WTC11 (cell line): ENCODE data around the gene LENEP. TPM values are rescaled to one million over a fixed set of nuclear protein-coding genes. Genes with fewer than 3 reads are reported as not detected.
A peak's percentile ranks its signal among the peaks of the same experiment; 100 is the strongest.

Experiments used
- ATAC-seq: fragments of 200-7000 bp; cut with Tn5 transposase; 2 replicates; pipeline ENCODE4 v1.10.0; 2021; ENCODE audit warnings: mild to moderate bottlenecking, moderate library complexity
- CTCF ChIA-PET: fragments of 300-600 bp; sonication (Branson Sonifier 250); formaldehyde crosslinking; loops from one replicate; lab custom pipeline; 2021; ENCODE audit warnings: antibody characterized with exemption; lab: Charles Lee
- POLR2A ChIA-PET: fragments of 350-600 bp; sonication (Branson Sonifier 250); formaldehyde crosslinking; loops from one replicate; lab custom pipeline; 2021; ENCODE audit warnings: antibody characterized with exemption; lab: Charles Lee
- DNase-seq: peaks from one replicate; pipeline ENCODE4 v3.0.0; 2021; ENCODE audit warnings: low spot score
- H3K27ac Mint-ChIP-seq: 2 replicates; pipeline ENCODE4 v1.8.0; 2021; ENCODE audit warnings: mixed read lengths
- H3K27me3 Mint-ChIP-seq: 2 replicates; pipeline ENCODE4 v1.8.0; 2021; ENCODE audit warnings: low read depth, mild to moderate bottlenecking, moderate library complexity, mixed read lengths
- H3K36me3 Mint-ChIP-seq: 2 replicates; pipeline ENCODE4 v1.8.0; 2021; ENCODE audit warnings: mixed read lengths
- H3K4me1 Mint-ChIP-seq: 2 replicates; pipeline ENCODE4 v1.8.0; 2022; ENCODE audit warnings: mixed read lengths
- H3K4me3 Mint-ChIP-seq: 2 replicates; pipeline ENCODE4 v1.8.0; 2021; ENCODE audit warnings: mild to moderate bottlenecking, moderate library complexity, mixed read lengths
- H3K9me3 Mint-ChIP-seq: 2 replicates; pipeline ENCODE4 v1.8.0; 2021; ENCODE audit warnings: mixed read lengths
- CREB1 ChIP-seq: sonication (generic); formaldehyde crosslinking; IDR thresholded peaks from 2 replicates; pipeline ENCODE4 v1.8.0; 2023; ENCODE audit warnings: mild to moderate bottlenecking, missing genetic modification reagents
- IRF2 ChIP-seq: sonication (generic); formaldehyde crosslinking; IDR thresholded peaks from 2 replicates; pipeline ENCODE4 v1.8.0; 2022; ENCODE audit warnings: low read depth, missing genetic modification reagents, borderline replicate concordance
- JAZF1 ChIP-seq: fragments of 250-450 bp; sonication (Bioruptor Pico); IDR thresholded peaks from 2 replicates; pipeline ENCODE4 v1.9.0; 2021; ENCODE audit warnings: moderate library complexity, mild to moderate bottlenecking, inconsistent platforms
- SOX15 ChIP-seq: fragments of 250-450 bp; sonication (Bioruptor Pico); IDR thresholded peaks from 2 replicates; pipeline ENCODE4 v1.9.0; 2021; ENCODE audit warnings: mild to moderate bottlenecking
- ZNF138 ChIP-seq: sonication (generic); formaldehyde crosslinking; conservative IDR thresholded peaks from 2 replicates; pipeline ENCODE4 v1.8.1; 2022; ENCODE audit warnings: mild to moderate bottlenecking, moderate library complexity, missing genetic modification reagents
- ZNF317 ChIP-seq: sonication (generic); formaldehyde crosslinking; IDR thresholded peaks from 2 replicates; pipeline ENCODE4 v1.8.1; 2023; ENCODE audit warnings: low read depth, mild to moderate bottlenecking, moderate library complexity, missing genetic modification reagents, borderline replicate concordance
- total RNA-seq: library from RNA; stranded (reverse); gene quantifications from 3 replicates; pipeline ENCODE4 v1.2.3, GENCODE V29; 2021
- TF ChIP-seq, protein P1 (sequence below): sonication (generic); formaldehyde crosslinking; IDR thresholded peaks from 2 replicates; pipeline ENCODE4 v1.8.0; 2022; ENCODE audit warnings: missing genetic modification reagents
- TF ChIP-seq, protein P2 (sequence below): sonication (generic); formaldehyde crosslinking; IDR thresholded peaks from 2 replicates; pipeline ENCODE4 v1.8.1; 2023; ENCODE audit warnings: mild to moderate bottlenecking, missing genetic modification reagents, moderate library complexity
- TF ChIP-seq, protein P3 (sequence below): fragments of 250-450 bp; sonication (Bioruptor Pico); IDR thresholded peaks from 2 replicates; pipeline ENCODE4 v1.9.0; 2021; ENCODE audit warnings: mild to moderate bottlenecking
- TF ChIP-seq, protein P4 (sequence below): fragments of 200-600 bp; IDR thresholded peaks from 2 replicates; pipeline ENCODE4 v1.8.0; 2022; ENCODE audit warnings: antibody characterized with exemption
- TF ChIP-seq, protein P5 (sequence below): sonication (generic); formaldehyde crosslinking; IDR thresholded peaks from 2 replicates; pipeline ENCODE4 v1.8.1; 2022; ENCODE audit warnings: low read depth, missing genetic modification reagents, borderline replicate concordance
- TF ChIP-seq, protein P6 (sequence below): sonication (generic); formaldehyde crosslinking; IDR thresholded peaks from 2 replicates; pipeline ENCODE4 v1.8.0; 2022; ENCODE audit warnings: mild to moderate bottlenecking, missing genetic modification reagents
- TF ChIP-seq, protein P7 (sequence below): sonication (generic); formaldehyde crosslinking; conservative IDR thresholded peaks from 2 replicates; pipeline ENCODE4 v1.8.1; 2022; ENCODE audit warnings: mild to moderate bottlenecking, missing genetic modification reagents
- TF ChIP-seq, protein P8 (sequence below): sonication (generic); formaldehyde crosslinking; IDR thresholded peaks from 2 replicates; pipeline ENCODE4 v1.8.1; 2022; ENCODE audit warnings: missing genetic modification reagents, borderline replicate concordance
- TF ChIP-seq, protein P9 (sequence below): sonication (generic); formaldehyde crosslinking; IDR thresholded peaks from 2 replicates; pipeline ENCODE4 v1.8.1; 2023; ENCODE audit warnings: mild to moderate bottlenecking, missing genetic modification reagents, borderline replicate concordance

The LENEP gene
- total RNA-seq, 1 experiment from 2014 or later = 1.2 TPM

DNA sequence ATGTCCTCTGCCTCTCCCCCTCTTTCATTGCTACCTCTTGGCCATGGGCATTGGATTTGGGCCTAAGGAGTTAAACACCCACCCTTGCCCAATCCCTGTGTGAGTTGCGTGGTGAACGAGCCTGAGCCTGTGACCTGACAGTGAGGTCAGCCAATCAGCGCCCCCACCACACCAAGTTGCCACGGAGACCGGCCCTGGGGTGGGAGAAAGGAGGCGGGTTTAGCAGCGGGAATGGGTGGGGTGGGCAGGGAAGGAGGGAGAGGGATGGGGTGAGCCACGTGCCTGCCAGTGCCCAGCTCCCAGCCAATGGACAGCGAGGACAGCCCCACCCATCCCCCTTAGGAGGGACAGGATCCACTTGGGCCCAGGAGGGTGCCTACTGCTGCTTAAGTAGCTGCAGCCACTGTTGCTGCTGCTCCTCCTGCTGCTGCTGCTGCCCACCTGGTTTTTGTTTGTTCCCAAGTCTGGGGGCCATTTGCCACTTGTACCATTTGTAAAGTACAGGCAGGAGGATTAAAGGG, 18.7 kb downstream of the LENEP start (continued):
- TF ChIP-seq, protein P1, sequence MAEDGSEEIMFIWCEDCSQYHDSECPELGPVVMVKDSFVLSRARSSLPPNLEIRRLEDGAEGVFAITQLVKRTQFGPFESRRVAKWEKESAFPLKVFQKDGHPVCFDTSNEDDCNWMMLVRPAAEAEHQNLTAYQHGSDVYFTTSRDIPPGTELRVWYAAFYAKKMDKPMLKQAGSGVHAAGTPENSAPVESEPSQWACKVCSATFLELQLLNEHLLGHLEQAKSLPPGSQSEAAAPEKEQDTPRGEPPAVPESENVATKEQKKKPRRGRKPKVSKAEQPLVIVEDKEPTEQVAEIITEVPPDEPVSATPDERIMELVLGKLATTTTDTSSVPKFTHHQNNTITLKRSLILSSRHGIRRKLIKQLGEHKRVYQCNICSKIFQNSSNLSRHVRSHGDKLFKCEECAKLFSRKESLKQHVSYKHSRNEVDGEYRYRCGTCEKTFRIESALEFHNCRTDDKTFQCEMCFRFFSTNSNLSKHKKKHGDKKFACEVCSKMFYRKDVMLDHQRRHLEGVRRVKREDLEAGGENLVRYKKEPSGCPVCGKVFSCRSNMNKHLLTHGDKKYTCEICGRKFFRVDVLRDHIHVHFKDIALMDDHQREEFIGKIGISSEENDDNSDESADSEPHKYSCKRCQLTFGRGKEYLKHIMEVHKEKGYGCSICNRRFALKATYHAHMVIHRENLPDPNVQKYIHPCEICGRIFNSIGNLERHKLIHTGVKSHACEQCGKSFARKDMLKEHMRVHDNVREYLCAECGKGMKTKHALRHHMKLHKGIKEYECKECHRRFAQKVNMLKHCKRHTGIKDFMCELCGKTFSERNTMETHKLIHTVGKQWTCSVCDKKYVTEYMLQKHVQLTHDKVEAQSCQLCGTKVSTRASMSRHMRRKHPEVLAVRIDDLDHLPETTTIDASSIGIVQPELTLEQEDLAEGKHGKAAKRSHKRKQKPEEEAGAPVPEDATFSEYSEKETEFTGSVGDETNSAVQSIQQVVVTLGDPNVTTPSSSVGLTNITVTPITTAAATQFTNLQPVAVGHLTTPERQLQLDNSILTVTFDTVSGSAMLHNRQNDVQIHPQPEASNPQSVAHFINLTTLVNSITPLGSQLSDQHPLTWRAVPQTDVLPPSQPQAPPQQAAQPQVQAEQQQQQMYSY = peak; percentile 60; the same call in 1 of the 2 replicates
- TF ChIP-seq ZNF317 (CRISPR knock-in tag) = no peak
- TF ChIP-seq, protein P2, sequence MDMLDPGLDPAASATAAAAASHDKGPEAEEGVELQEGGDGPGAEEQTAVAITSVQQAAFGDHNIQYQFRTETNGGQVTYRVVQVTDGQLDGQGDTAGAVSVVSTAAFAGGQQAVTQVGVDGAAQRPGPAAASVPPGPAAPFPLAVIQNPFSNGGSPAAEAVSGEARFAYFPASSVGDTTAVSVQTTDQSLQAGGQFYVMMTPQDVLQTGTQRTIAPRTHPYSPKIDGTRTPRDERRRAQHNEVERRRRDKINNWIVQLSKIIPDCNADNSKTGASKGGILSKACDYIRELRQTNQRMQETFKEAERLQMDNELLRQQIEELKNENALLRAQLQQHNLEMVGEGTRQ (CRISPR knock-in tag) = peak; percentile 93
- TF ChIP-seq, protein P3, sequence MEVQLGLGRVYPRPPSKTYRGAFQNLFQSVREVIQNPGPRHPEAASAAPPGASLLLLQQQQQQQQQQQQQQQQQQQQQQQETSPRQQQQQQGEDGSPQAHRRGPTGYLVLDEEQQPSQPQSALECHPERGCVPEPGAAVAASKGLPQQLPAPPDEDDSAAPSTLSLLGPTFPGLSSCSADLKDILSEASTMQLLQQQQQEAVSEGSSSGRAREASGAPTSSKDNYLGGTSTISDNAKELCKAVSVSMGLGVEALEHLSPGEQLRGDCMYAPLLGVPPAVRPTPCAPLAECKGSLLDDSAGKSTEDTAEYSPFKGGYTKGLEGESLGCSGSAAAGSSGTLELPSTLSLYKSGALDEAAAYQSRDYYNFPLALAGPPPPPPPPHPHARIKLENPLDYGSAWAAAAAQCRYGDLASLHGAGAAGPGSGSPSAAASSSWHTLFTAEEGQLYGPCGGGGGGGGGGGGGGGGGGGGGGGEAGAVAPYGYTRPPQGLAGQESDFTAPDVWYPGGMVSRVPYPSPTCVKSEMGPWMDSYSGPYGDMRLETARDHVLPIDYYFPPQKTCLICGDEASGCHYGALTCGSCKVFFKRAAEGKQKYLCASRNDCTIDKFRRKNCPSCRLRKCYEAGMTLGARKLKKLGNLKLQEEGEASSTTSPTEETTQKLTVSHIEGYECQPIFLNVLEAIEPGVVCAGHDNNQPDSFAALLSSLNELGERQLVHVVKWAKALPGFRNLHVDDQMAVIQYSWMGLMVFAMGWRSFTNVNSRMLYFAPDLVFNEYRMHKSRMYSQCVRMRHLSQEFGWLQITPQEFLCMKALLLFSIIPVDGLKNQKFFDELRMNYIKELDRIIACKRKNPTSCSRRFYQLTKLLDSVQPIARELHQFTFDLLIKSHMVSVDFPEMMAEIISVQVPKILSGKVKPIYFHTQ (CRISPR knock-in tag) = no peak
- TF ChIP-seq, protein P4, sequence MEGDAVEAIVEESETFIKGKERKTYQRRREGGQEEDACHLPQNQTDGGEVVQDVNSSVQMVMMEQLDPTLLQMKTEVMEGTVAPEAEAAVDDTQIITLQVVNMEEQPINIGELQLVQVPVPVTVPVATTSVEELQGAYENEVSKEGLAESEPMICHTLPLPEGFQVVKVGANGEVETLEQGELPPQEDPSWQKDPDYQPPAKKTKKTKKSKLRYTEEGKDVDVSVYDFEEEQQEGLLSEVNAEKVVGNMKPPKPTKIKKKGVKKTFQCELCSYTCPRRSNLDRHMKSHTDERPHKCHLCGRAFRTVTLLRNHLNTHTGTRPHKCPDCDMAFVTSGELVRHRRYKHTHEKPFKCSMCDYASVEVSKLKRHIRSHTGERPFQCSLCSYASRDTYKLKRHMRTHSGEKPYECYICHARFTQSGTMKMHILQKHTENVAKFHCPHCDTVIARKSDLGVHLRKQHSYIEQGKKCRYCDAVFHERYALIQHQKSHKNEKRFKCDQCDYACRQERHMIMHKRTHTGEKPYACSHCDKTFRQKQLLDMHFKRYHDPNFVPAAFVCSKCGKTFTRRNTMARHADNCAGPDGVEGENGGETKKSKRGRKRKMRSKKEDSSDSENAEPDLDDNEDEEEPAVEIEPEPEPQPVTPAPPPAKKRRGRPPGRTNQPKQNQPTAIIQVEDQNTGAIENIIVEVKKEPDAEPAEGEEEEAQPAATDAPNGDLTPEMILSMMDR = no peak

DNA sequence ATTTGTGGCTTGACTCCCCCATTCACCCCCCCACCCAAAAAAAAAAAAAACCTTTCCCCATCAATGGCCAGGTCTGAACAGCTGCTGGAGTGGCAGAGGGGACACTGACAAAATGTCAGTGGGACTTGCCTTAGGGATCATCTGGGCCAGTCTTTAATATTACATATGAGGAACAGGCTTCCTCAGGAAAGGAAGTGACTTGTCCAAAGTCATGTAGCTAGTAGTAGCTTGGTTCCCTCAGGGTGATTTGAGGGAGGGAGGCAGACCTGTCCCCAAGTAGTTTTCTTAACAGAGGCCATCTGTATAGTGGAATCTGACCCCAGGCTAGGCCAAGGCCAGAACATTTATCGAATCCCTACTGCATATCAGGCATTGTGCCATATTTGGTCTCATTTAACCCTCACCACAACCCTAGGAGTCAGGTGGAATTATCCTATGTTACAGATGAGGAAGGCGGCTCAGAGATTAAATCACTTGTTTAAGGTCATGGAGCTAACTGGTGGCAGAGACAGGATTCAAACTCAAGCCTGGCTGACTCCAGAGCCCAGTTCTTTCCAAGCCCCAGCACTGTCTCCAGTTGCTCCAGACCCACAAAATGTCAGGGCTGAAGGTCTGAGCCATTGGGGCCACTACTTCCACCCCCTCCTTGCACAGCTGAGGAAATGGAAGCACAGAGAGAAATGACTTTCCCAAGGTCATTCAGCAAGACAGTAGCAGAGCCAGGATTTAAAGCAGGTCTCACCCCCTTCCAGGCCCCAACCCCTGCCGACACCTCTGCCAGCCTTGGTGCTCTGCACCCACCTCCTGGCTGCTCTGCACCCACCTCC, 19.6 kb downstream of the LENEP start:
- Mint-ChIP-seq H3K9me3 (no peaks in the 10 kb centered on the region), H3K4me1 (peaks cover 53% of the 10 kb centered on the region), H3K36me3 (peaks cover 8% of the 10 kb centered on the region; the same call in 1 of the 2 replicates), H3K4me3 (no peak overlapping the region), H3K27ac (peak overlapping the region; percentile 46; the same call in 1 of the 2 replicates), H3K27me3 (no peaks in the 10 kb centered on the region)
- no peak for ATAC-seq
- POLR2A ChIA-PET = interaction anchor here (0.8 to 1.5 kb wide), 5 partner anchors 9 to 43 kb away, joined by 3 to 6 read pairs (median 4); partner anchors contain the start of genes FLAD1, LENEP and SHC1
- CTCF ChIA-PET = interaction anchor here (0.6 to 6.8 kb wide), 18 partner anchors 8 to 181 kb away, joined by 3 to 73 read pairs (median 8); partner anchors contain the start of genes ADAM15, EFNA4, LENEP and PBXIP1
- no peak for DNase-seq
- TF ChIP-seq CREB1 (CRISPR knock-in tag) (no peak), JAZF1 (CRISPR knock-in tag) (no peak), SOX15 (CRISPR knock-in tag) (no peak), IRF2 (CRISPR knock-in tag) (no peak), ZNF138 (CRISPR knock-in tag) (no peak)
- TF ChIP-seq, protein P5, sequence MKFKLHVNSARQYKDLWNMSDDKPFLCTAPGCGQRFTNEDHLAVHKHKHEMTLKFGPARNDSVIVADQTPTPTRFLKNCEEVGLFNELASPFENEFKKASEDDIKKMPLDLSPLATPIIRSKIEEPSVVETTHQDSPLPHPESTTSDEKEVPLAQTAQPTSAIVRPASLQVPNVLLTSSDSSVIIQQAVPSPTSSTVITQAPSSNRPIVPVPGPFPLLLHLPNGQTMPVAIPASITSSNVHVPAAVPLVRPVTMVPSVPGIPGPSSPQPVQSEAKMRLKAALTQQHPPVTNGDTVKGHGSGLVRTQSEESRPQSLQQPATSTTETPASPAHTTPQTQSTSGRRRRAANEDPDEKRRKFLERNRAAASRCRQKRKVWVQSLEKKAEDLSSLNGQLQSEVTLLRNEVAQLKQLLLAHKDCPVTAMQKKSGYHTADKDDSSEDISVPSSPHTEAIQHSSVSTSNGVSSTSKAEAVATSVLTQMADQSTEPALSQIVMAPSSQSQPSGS (CRISPR knock-in tag) = no peak
- TF ChIP-seq, protein P6, sequence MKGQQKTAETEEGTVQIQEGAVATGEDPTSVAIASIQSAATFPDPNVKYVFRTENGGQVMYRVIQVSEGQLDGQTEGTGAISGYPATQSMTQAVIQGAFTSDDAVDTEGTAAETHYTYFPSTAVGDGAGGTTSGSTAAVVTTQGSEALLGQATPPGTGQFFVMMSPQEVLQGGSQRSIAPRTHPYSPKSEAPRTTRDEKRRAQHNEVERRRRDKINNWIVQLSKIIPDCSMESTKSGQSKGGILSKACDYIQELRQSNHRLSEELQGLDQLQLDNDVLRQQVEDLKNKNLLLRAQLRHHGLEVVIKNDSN = no peak
- TF ChIP-seq, protein P7, sequence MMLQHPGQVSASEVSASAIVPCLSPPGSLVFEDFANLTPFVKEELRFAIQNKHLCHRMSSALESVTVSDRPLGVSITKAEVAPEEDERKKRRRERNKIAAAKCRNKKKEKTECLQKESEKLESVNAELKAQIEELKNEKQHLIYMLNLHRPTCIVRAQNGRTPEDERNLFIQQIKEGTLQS (CRISPR knock-in tag) = no peak
- TF ChIP-seq, protein P8, sequence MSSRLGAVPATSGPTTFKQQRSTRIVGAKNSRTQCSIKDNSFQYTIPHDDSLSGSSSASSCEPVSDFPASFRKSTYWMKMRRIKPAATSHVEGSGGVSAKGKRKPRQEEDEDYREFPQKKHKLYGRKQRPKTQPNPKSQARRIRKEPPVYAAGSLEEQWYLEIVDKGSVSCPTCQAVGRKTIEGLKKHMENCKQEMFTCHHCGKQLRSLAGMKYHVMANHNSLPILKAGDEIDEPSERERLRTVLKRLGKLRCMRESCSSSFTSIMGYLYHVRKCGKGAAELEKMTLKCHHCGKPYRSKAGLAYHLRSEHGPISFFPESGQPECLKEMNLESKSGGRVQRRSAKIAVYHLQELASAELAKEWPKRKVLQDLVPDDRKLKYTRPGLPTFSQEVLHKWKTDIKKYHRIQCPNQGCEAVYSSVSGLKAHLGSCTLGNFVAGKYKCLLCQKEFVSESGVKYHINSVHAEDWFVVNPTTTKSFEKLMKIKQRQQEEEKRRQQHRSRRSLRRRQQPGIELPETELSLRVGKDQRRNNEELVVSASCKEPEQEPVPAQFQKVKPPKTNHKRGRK (CRISPR knock-in tag) = no peak
- TF ChIP-seq, protein P9, sequence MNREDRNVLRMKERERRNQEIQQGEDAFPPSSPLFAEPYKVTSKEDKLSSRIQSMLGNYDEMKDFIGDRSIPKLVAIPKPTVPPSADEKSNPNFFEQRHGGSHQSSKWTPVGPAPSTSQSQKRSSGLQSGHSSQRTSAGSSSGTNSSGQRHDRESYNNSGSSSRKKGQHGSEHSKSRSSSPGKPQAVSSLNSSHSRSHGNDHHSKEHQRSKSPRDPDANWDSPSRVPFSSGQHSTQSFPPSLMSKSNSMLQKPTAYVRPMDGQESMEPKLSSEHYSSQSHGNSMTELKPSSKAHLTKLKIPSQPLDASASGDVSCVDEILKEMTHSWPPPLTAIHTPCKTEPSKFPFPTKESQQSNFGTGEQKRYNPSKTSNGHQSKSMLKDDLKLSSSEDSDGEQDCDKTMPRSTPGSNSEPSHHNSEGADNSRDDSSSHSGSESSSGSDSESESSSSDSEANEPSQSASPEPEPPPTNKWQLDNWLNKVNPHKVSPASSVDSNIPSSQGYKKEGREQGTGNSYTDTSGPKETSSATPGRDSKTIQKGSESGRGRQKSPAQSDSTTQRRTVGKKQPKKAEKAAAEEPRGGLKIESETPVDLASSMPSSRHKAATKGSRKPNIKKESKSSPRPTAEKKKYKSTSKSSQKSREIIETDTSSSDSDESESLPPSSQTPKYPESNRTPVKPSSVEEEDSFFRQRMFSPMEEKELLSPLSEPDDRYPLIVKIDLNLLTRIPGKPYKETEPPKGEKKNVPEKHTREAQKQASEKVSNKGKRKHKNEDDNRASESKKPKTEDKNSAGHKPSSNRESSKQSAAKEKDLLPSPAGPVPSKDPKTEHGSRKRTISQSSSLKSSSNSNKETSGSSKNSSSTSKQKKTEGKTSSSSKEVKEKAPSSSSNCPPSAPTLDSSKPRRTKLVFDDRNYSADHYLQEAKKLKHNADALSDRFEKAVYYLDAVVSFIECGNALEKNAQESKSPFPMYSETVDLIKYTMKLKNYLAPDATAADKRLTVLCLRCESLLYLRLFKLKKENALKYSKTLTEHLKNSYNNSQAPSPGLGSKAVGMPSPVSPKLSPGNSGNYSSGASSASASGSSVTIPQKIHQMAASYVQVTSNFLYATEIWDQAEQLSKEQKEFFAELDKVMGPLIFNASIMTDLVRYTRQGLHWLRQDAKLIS (CRISPR knock-in tag) = no peak
